A172 (cell line): ENCODE data around the gene COL8A2. TPM values are rescaled to one million over a fixed set of nuclear protein-coding genes. Genes with fewer than 3 reads are reported as not detected.

Experiments
- DNase-seq: peaks from one replicate; pipeline ENCODE4 v3.0.0-alpha.2; 2015; ENCODE audit warnings: low spot score
- total RNA-seq: library from RNA; depleted of rRNA; stranded (reverse); fragments of >200 nt; shearing (Covaris generic); gene quantifications from 2 replicates; pipeline ENCODE4 v1.2.3, GENCODE V29; 2014

COL8A2 gene
- total RNA-seq, 1 experiment from 2014 or later = 0.72 TPM

DNA sequence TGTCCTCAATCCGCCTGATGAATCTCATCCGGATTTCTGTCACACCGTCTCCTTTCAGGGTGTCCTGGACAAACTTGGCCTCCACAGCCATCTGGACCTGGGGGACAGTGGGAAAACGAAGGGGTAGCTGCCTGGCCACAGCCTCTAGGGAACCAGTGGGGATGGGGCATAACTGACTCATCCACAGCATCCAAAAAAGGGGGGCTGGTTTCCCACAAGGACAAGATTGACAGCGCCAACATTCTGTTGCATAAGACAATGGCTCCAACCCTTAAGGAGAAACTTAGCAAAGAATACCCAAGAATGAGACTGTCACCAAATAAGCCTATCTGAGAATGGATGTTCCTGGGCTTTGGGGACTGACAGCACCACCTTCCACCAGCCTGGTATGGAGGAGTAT is 12.2 kb upstream of the COL8A2 start:
- DNase-seq = no peak

DNA sequence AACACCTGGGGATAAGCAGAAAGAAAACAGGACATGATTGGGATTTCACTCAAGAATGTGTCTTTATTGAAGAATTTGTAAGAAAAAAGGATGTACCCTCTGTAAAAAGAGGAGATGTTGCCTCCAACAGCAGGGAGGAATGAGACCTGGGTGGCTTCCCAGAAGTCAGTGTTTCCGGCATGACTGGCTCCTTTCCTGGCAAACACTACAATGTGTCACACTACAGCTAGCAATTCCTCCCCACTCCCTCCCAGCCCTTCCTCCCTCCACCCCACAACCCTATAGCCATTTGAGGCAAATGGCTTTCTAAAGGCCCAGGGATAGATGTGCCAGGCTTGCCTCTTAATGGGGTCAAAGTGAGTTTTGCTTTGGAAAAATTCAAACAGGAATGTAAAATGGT is 11.5 kb upstream of the COL8A2 start:
- DNase-seq = peak; percentile 80

DNA sequence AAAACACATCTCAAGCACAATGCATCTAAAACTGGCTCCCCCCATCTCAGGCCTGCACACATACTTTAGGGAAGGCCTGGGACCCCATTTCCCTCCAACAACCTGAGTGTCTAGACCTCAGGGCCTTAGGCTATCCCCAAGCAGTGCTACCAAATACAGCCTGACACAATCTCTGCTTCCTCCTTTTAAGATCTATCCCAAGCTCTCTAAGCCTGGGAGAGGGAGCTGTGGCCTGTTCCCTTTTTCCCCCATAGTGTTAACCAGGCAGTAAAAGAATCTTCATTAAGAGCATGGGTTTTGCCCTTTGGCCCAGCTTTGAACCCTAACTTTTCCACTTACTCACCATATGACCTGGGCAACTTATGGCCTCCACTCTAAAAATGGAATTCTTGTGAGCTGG is 10.8 kb upstream of the COL8A2 start:
- no peak for DNase-seq

DNA sequence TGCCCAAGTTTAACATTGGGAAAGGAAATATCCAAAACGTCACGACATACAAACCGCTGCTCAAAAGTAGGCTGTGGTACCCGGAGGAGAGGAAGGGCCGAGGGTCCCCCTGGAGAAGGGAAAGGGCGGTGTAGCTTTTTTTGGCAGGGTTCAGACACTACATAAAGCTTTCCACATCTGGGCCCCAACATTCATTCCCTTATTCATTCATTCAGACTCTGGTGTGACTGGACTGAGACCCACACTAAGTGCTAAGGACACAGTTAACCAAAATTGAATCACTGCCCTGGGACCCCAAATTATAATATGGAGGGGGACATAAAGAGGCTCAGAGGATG is 10.3 kb upstream of the COL8A2 start:
- DNase-seq = no peak

DNA sequence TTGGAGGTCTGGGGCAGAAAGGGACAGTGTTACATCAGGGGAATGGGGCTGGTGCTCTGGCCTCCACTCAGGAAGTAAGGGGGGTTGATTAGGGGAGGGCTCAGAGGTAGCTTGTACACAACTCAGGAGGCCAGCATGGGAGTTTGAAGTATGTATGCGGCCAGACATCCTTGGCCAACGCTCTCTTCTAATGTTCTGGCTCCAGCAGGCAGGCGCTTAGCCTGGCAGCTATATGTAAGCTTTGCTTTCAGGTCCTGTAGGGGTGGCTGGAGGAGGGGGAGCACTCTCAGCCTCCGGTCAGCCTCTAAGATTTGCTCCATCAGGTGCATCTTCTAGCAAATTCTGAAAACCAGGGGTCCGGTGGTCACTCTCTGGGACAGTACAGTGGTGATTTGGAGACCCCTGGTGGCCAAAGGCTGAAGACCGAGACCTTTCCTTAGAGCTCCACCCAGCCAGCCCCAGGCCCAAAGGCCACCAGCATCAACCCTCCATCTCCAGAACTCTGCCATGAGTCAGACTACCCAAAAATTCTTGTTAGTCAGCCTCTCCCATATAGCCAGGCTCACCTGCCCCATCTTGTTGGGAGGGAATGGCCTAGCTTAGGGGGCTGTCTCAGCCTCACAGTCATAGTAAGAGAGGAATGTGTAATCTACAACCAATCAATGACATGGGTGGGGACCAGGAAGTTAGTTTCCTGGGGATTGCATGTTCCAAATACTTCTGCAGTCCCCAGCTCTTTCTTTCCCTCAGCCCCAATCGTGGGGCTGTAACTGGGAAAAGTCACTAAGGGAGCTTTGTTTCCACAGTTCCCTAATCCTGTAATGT is 9.7 kb upstream of the COL8A2 start:
- peak; percentile 41 for DNase-seq

DNA sequence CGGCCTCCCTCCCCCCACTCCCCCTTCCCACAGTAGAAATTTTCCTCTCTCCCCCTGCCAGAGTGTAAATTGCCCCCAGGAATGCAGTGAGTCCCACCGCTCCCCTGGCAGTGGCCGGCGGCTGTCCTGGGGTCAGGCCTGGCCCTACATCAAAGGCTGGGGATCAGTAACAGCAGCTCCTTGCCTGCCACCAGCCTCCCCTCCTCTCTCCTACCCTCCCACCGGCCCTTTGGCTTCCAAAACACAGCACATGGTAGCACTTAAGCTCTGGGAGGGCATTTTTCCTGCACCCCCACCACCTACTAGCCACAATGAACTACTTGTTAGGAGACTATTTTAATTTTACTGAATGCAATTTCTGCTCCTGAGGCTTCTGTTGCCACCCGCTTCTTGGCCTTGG is 9.0 kb upstream of the COL8A2 start:
- no peak for DNase-seq

DNA sequence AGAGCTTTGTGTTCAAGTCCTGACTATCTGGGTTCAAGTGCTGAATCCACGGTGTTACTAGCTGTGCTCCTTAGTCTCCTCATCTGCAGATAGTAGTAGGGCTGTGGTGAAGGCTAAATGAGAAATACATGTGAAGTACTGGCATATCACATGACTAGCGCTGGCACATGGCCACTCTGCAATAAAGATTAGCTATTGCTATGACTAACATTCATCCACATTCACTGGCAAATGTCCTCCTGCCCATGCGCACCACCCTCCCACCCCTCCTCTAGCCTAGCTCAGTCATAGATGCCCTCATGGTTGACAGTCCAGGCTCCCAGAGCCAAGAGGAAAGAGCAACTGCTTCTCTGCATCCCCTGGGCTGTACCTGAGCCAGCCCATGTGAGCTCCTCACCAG is 8.5 kb upstream of the COL8A2 start:
- peak; percentile 92 for DNase-seq

DNA sequence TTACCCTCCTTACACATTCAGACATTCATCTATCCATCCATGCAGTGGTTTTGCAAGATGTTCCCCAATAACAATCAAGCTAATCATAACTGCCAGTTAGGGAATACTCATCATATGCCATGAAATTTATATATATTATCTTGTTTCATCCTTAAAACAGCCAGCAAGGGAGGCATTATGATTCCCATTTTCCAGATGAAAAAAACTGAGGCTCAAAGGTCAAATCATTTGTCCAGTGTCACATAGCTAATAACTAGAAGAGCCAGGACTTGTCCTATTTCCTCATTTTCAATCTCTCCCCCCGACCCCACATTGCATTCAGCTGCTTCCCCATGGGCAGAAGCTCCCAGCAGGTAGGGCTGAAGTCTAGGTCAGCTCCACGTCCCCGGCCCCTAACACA is 7.0 kb upstream of the COL8A2 start:
- no peak for DNase-seq

DNA sequence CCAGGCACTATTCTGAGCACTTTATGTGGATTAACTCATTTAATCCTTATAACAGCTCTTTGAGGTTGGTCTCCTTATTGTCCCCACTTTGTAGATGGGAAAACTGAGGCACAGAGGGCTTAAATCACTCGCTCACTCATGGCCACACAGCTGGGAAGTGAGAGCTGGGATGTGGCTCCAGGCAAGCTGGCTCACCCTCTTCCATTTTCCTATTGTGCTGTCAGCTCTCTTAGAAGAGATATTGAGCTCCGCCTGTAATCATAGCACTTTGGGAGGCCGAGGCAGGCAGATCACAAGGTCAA is 3.8 kb upstream of the COL8A2 start:
- no peak for DNase-seq

DNA sequence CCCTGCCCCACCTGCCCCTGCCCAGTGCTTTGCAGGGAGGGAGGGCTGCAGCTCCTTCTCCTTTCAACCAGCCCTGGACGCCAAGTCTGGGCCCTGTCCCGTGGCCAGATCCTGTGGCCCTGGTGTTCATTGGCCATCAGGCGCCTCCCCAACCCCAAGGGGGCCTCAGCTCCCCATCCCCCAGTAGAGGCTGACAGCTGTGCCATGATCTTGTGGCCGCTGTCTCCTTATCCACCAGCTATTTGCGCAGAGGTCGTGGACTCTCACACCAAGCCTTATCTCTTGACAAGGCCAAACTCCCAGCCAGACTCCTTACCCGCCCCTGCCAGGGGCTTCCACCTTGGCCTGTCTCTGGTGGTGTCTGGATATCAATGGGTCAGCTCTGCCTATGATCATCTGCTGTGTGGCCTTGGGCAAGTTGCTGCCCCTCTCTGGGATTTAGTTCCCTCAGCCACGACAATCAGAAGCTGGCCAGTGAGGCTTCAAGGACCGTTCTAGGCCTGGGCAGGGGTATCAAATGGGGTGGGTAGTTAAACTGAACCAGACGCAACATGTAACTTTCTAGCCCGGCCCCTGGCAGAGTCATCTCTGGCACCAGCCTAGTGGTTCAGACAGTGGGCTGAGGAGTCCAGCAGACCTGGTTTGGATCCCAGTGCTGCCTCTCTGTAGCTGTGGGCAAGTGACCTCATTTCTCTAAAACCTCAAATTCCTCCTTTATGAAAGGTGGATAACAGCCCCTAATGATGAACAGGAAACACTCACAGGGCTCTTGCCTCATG is 3.3 kb upstream of the COL8A2 start:
- peak; percentile 68 for DNase-seq

DNA sequence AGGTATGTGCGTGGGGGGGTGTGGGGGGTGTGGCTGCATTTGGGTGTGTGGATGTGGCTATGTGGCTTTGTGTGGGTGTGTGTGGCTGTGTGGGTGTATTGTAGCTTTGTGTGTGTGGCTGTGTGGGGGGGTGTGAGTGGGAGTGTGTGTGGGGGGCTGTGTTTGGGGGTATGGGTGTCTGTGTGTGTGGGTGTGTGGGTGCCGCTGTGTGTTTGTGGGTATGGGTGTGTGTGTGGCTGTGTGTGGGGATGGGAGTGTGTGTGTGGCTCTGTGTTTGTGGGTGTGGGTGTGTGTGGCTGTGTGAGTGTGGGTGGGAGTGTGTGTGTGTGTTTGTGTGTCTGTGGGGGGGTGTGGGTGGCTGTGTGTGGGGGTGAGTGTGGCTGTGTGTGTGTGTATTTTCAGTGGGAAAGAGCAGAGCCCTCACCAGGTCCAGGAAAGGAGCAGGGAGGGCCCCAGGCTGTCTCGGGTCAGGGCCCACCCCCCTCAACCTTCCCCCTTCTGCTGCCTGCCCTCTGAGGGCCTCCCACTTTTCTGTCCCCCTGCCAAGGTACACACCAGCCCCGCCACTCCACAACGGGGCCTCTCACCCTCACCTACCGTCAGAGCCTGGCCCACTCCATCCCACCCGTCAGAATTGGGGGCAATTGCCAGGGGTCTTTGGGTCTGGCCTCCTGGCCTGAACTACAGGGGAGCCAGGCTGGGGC is 1.9 kb upstream of the COL8A2 start:
- DNase-seq = no peak

DNA sequence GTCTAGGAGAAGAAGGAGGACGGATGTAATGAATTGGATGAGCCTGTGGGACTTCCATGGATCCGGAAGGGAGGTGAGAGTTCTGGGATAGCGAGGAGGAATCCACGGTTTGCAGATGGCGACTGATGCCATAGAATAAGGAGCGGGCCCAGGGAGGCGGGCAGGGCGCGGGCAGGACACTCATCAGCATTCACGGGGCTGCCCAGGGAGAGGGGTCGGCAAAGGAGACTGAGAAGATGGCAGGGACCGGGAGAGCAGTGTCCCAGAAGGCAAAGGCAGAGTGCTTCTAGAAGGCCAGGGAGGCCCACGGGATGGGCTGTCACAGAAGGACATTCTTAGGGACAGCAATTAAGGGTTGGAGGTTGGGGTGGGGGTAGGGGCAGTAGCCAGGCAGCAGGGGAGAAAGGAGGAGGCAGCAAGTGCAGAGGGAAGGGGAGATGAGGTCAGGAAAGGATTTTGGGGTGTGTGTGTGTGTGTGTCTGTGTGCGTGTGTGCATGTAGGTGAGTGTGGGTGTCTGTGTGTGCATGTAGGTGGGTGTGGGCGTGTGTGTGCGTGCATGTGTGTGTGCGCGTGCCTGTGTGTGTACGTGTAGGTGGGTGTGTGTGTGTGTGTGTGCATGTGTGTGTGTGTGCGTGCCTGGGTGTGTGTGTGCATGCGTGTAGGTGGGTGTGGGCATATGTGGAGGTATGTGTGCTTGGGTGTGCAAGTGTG is 1.1 kb upstream of the COL8A2 start:
- no peak for DNase-seq

DNA sequence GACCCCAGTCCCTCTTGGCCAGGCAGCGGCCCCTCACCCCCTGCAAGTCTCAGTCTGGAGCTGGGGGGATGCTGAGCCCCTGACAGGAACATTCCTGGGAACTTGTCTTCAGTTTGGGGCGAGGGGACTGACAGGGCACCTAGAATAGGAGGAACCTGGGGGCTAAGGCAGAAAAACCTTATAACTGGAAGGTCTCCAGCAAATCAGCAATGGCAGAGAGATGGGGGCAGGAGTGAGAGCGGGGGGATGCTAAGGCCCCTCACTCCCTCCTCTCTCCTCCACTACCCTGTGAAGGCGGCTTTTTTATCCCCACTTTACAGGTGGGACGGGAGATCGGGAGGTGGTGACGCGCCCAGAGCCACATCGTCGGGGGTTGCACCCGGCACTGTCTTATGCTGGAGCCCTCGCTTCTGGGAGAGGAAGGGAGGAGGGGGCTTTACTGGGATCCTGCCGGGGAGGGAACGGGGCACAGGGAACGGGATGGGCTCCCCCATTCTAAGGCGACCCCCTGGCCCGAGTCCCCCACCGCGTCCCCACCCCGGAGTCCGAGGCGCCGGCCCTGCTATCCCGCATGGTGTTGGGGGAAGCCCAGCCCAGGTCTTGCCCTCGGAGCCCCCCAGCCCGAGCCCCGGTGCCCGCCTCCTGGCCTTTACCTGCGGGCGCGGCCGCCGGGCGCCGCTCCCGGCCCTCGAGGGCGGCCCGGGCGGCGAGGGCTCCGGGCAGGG is 456 bp downstream of the COL8A2 start:
- DNase-seq = no peak

DNA sequence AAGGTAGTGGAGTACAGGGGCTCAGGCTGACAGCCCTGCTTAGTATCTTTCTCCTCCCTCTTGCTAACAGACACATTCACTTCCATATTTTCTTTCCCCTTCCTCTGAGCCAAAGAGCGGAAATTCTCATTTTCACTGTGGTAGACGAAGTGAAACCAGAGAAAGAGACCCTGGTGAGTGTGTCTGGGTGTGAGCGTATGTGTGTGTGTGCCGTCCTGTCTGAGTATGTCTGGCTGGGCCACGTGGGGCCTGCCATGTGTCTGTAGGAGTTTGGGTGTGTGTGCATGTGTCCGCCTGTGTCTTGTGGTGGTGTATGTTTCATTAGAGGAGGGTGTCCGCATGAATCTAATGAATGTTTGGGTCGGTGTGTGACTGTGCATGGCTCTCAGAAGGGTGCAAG is 1.7 kb downstream of the COL8A2 start:
- DNase-seq = no peak

DNA sequence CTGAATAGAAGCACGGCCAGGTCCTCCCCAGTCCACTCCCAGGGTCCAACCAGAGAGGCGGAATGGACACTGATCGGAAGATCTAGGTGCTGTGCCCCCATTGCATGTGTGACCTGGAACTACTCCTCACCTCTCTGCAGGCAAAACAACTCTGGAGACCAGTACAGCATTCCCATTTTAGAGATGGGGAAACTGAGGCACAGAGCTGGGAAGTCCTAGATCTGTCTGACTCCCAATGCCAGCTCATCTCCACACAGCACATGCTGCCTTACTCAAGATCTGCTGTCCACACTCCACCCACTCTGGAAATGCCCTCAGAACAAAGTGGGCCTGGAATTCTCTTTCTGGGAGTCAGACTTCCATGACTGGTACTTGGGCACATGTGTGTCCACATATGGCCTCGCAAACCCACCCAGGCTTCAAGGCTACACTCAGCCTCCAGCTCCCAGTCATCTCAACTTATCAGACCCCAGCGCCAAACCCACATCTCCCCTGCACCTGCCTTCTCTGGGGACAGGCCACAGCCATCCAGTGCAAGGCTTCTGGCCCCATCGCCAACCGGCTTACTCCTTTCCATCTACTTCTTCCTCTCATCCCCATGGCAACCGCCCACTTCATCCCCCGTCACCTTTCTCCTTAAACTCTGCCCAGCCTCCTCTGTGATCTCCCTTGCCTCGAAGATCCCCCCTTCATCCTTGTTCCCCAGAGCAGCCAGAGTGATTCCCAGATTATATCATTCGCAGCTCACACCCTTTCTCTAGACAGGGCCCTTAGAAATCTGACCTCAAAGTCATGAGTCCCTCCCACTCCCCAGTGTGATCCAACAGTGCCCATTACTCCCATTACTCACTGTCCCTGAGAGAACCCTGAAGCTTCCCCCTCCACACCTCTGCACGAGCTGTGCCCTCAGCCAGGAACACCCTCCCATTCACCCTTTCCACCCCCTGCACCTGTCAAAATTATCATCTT is 2.7 kb downstream of the COL8A2 start:
- DNase-seq = no peak

DNA sequence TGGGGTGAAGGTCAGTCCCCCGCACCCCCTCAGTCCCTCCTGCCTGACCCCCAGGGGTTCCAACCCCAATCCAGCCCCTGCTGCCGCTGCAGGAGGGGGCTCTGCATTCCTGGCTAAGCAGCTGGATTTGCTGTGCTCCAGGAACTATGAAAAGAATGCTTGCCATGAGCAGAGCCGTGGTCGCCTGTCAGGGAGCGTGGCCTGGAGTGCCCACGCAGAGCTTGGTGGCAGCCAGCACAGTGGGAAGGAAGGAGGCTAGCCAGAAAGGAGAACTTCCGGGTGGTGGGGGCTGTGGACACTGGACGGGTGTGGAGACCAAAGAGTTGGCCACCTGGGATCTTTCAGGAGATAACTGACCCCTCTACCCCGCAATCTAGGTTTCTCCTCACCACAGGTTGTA is 5.6 kb downstream of the COL8A2 start:
- DNase-seq = no peak

DNA sequence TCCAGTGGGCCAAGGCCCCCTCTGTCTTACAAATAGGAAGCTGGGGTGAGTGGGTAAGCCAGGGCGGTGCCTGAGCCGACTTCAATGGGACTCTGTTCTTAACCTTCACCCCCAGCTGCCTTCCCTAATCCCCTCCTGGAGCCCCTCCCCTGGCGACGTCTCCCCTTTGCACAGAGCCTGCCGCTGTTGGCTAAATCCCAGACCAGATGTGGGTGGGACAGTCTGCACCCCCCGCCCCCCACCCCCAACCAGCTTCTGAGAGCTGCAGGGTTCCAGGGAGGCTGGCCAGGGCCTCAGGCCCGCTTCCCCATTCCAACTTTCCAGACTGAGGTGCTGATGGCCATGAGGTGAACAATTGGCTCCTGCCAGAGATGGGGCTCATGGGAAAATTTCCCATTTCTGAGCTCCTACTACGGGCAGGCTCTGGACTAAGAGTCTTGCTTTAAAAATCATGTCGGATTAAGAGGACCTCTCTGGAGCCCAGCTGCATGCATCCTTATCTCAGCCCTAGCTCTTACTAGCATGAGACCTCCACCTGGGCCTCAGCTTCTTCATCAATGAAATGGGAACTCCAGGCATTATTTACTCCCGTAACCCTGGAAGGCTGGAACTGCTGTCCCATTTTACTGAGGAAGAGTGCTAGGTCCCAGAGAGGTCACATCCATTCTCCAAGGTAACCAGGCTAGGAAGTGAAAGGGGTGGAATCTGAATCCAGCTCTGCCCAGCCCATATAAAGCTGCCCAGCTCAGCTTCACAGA is 6.4 kb downstream of the COL8A2 start:
- DNase-seq = no peak

DNA sequence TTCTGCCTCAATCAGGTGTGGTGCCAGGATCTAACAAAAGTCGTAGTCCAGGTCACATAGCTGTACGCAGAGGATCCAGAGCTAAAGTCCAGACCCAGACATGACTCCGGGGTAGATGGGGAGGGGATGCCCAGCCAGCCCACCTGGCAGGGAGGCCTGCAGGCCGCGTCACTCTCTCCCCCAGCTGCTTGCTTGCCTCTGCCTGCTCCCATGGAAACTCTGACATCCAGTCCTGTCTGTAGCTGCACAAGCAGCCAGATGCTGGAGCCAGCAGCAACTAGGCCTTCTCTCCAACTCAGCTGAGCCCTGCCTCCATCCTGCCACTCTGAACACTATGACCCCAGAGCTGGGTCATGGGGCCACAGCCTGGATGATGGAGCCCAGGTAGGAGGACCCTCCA is 8.1 kb downstream of the COL8A2 start:
- DNase-seq = no peak

DNA sequence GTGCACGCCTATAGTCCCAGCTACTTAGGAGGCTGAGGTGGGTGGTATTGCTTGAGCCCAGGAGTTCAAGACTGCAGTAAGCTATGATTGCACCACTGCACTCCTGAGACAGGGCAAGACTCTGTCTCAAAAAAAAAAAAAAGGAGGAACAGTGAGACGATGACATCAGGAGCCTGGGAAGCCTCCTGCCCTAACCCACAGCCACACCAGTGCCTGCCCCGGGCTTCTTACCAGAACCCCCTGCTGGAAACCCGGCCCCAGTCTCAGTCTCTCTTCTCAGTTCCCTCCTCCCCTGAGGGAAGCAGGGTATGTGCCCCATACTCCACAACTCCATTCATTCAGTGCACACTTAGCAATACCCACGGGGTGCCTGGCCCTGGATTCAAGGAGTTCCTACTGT is 9.1 kb downstream of the COL8A2 start:
- DNase-seq = no peak

DNA sequence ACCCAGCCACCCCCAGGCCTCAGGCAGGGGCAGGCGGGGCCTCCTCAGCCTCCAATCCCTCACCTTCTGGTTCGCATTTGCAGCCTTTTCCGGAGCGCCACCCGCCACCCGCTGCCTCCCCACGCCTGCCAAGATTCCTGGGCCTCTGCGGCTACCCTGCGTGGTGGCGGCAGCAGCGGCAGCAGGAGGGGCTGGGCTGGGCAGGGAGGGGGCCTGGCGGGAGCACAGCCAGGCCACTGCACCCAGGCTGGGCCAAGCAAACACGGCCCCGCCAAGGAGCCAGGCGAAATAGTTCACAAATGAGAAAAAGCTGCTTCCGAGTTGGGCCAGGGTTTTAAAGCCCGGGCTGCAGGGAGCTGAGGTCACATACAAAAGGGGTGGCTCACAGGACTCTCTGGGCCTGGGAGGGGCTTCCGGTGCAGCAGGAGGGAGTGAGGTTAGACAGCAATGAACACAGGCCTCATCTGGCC is 9.8 kb downstream of the COL8A2 start:
- DNase-seq = peak; percentile 45
